PC-9 (cell line): ENCODE measurements around the gene C8G.

Experiments used
- CTCF ChIP-seq: fragments of 200-600 bp; sonication (generic); conservative IDR thresholded peaks from 2 replicates; pipeline ENCODE4 v1.6.1; 2017; ENCODE audit warnings: mixed run types, antibody characterized with exemption, mild to moderate bottlenecking, moderate library complexity
- EZH2 ChIP-seq: fragments of 200-600 bp; sonication (generic); IDR thresholded peaks from 2 replicates; pipeline ENCODE4 v1.8.0; 2017; ENCODE audit warnings: antibody characterized with exemption, low read depth

- TF ChIP-seq CTCF (no peak), EZH2 (no peak)
These were observed 50.8 kb downstream of the C8G start for GRCh38 chr9:136995772-136996311.
